Fibroblast of skin of left quadriceps (primary cell): Measurements from ENCODE around the gene OR2A5.
"Not testable (repeated sequence)": the region's sequence is repeated elsewhere in the genome, so short reads cannot be mapped to it uniquely, and the experiment has no call there.

ENCODE experiments used
- DNase-seq, 2 experiments: peaks; one replicate each; pipeline ENCODE4 v3.0.0-alpha.2; 2013; ENCODE audit warnings: low read depth in 2 of 2

Gene OR2A5

GRCh38 chr7:144032985-144033709, 15.6 kb upstream of the OR2A5 start:
- DNase-seq = no peak

DNA sequence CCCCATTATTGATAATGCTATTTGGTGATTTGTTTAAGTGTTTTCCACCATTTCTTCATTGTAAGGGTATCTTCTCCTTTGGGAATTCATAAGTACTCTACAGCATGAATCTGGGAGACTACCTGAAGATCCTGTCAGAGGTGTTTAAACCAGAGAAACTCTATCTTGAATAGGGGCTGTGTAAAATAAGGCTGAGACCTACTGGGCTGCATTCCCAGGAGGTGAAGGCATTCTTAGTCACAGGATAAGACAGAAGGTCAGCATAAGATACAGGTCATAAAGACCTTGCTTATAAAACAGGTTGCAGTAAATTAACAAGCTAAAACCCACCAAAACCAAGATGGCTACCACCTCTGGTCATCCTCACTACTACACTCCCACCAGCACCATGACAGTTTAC, 13.4 kb upstream of the OR2A5 start:
- DNase-seq = no peak

- no peak for DNase-seq
Observed at GRCh38 chr7:144036302-144036885, 12.4 kb upstream of the OR2A5 start.

- no peak for DNase-seq
Observed at GRCh38 chr7:144037414-144038035, 11.2 kb upstream of the OR2A5 start.

GRCh38 chr7:144038887-144039286, 9.9 kb upstream of the OR2A5 start:
- DNase-seq = no peak

- no peak for DNase-seq
Observed at GRCh38 chr7:144049491-144049890, 743 bp downstream of the OR2A5 start.

DNA sequence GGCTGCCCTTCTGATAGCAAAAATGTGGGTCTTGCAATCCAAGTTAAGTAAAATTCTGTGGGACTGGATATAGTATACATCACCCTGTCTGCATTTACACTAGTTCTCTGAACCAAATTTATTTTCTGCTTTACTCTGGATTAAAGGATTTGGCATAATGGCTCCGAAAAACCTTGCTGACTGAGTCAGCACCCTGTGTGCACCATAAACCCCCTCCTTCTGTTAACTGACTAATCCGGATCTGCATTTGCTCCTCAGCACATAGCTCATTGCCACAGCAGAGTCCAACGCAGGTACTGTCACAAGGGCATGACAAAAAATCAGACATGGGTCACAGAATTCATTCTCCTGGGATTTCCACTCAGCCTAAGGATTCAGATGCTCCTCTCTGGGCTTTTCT, 1.3 kb downstream of the OR2A5 start:
- no peak for DNase-seq

- DNase-seq = not testable (repeated sequence)
Observed at GRCh38 chr7:144050884-144051283, 2.1 kb downstream of the OR2A5 start.

DNA sequence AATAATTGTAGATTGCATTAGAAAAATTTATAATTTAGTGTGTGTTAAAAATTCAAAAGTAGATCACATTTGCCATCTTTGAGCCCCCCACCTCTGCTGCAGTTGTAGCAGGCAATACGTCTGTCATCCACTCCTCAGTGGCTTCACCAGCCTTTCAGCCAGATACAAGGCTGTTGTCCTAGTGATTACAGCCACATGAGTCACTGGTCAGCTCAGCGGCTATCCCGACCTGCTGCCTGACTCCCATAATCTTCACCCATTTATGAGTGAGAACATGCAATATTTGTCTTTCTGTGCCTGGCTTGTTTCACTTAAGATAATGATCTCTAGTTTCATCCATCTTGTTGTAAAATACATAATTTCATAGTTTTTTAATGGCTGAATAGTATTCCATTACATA, 9.2 kb downstream of the OR2A5 start:
- DNase-seq = no peak

DNA sequence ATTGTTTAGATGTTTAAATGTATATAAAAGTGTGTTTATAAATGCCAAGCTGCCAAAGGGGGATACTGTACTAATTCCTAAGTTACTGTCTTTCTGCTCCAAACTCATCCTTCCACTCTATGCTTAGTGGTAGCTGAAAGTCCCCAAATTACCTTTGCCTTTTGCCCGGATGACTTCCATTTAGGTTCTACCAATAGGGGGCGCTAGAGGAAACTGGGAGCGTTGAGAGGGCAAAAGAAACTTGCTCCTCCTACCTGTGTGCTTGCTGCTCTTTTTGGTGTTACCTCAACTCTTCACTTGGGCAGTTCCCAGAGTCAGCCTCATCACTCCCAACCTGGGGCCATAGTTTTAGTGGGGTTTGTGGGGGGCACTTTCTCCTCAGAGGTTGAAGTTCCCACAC, 15.0 kb downstream of the OR2A5 start:
- DNase-seq = no peak

DNA sequence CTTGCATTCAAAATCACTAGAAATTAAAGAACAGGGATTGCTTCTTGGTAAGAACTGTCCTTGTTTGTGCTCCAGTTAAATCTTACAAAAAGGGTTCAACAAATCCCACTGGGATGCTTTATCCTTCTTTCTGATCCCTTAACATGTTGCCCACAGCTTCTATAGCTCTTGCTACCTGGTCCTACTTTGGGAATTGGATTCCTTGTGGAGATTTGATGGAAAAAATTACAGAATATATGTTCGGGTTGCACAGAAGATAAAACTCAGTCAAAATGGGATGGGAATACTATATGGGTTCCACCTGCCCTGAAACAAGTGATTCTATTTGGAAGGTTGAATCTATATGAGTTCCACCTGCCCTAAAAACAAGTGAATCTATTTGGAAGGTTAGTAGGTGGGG, 20.8 kb downstream of the OR2A5 start, which contains the start of gene OR2A25:
Gene OR2A25, plus strand, starts transcription at position 301 of the 400 bp plus-strand sequence. CDS start 4,409 bp downstream, outside the sequence.
- DNase-seq = no peak

DNA sequence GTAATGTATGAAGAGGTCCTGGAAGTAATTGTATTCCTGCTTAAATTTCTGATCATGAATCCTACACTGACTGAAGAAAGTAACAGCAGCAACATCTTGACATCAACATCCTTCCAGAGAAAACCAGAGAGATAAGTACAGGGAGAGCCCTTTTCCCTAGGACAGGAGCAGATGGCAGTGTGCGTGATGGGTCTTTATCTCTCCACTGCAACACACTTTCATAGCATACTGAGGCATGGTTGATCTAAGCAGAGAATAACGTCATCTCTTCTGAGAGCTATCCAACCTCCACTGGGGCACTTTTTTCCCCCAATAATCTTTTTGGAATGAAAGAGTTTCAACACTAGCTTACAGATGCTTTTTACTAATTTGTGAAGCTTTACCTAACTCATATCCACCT, 21.2 kb downstream of the OR2A5 start:
- no peak for DNase-seq

GRCh38 chr7:144074374-144074773, 25.6 kb downstream of the OR2A5 start:
- no peak for DNase-seq

GRCh38 chr7:144085978-144086377, 37.2 kb downstream of the OR2A5 start, which contains the start of gene OR2A12:
TSS of gene OR2A12 (plus strand) at chr7:144086278. CDS start at chr7:144095108, 8,830 bp downstream.
- no peak for DNase-seq

GRCh38 chr7:144086730-144087129, 38.0 kb downstream of the OR2A5 start:
- no peak for DNase-seq

DNA sequence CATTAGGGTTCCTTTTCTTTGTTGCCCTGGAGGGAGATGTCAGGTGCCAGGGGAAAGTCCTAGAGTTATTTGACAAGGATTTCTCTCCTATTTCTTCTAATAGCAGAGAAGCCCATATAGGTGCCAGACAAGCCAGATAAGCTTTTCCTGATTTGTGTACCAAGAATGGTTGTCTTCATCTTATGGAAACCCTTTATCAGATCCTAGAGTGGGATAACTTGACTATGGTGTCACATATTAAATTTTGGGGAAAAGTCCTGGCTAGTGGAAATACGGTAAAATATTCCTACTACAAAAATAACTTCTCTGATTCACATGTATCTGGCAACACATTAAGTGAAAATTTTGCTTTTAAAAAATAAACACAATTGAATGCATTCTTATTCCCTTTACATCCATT, 38.5 kb downstream of the OR2A5 start:
- DNase-seq = no peak

DNA sequence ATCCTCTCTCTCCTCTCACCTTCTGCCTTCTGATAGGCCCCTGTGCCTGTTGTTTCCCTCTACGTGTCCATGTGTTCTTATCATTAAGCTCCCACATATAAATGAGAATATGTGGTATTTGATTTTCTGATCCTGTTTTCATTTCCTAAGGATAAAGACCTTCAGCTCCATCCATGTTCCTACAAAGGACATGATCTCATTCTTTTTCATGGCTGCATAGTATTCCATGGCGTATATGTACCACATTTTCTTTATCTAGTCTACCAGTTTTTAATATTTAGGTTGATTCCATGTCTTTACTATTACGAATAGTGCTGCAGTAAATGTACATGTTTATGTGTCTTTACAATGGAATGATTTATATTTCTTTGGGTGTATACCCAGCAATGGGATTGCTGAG, 41.9 kb downstream of the OR2A5 start:
- DNase-seq = no peak

DNA sequence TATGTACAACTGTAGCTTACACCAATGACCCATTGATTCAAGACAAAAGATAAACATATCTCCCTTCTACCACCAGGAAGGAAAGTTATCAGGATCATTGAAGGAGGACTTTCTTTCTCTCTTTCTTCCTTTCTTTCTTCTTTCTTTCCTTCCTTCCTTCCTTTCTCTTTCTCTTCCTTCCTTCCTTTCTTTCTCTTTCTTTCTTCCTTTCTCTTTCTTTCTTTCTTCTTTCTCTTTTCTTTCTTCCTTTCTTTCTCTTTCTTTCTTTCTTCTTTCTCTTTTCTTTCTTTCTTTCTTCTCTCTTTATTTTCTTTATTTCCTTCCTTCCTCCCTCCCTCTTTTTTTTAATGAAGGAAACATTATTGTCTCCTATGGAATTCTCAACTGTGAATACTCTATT, 50.0 kb downstream of the OR2A5 start:
- no peak for DNase-seq

DNA sequence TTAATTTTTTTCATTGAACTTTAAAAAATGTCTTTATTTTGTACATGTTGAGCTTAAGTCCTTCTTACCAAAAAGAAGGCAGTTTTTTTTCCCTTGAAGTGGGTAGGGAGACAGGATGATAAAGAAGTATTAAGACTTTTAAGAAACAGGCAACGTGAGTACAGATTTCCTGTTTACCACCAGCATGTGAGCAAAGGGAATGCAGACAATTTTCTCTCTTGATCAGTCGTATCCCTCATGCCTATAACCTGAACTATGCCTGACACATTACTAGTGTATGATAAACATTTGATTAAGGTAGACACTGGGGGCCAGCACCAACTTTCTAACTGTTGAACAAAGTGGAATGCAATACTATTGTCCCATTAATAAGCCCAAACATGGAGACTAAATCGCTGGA, 51.9 kb downstream of the OR2A5 start:
- no peak for DNase-seq

DNA sequence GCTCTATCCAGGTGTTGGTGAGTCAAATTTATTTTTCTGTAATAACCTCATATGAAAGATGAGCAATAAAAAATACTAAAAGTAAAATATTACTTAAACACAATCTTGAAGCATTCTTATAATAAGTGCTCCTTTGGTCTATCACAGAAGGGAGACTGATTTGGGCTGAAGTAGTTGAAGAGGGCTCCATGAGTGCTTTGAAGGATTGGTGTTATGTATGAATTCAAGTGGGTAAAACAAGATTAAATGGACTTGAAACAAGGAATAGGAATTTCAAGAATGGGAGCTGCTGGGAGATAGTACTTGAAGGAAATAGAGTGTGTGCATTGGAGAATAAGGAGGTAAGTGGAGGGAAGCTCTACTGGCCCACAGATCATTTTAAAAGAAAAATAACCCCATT, 53.3 kb downstream of the OR2A5 start:
- no peak for DNase-seq

DNA sequence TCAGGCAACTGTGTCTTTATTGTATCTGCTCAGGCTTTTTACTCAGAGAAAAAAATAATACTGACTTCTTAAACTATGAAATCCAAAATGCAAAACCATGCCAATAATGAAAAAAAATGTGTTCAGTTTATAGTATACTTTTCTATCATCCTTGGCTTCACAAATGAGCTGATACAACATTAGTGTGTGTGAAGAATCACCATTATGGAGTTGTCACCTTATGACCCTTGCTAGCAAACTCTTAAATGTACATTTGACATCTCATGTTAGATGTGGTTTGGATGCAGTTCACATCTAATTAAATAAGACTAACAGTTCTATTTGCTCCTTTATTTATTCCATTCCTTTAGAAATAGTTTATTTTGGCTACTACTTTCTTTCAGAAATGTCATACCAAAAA, 56.5 kb downstream of the OR2A5 start:
- no peak for DNase-seq
